ENCODE data around the gene GRK5. TPM values are rescaled to one million over a fixed set of nuclear protein-coding genes. Genes with fewer than 3 reads are reported as not detected.
A peak's percentile ranks its signal among the peaks of the same experiment; 100 is the strongest.

GRK5 gene
- total RNA-seq, 1 donor from 2014 or later, result 26.2 TPM

GRCh38 chr10:119316002-119316358, 108.6 kb downstream of the GRK5 start:
- no peak for DNase-seq

GRCh38 chr10:119316729-119317097, 109.3 kb downstream of the GRK5 start:
- peak; percentile 56 for DNase-seq

- DNase-seq, result no peak
These were observed 111.2 kb downstream of the GRK5 start for GRCh38 chr10:119318411-119319160.

GRCh38 chr10:119319161-119319919, 112.0 kb downstream of the GRK5 start:
- peak; percentile 37 for DNase-seq

- DNase-seq, result no peak
These were observed 112.5 kb downstream of the GRK5 start for GRCh38 chr10:119319920-119320258.

GRCh38 chr10:119320981-119321380, 113.6 kb downstream of the GRK5 start:
- DNase-seq, result no peak

GRCh38 chr10:119323085-119324016, 116.0 kb downstream of the GRK5 start:
- DNase-seq, result no peak

DNA sequence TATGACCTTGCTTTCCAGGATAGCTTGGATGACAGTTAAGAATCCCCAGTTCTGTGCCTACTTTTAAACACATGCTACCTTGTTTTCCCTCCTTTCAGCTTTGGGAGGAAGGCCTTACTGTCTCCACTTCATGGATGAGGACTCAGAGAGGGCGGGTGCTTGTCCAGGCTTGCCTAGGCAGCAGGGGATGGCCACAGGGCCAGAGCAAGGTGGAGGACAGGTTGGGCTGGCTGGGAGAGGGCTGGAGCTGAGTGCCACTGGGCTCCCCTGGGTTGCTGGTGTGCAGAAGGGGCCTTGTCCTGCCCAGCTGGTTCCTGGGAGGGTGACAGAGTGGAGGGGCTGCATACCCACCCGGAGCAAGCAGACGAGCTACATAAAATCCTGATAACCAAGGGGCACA, 117.8 kb downstream of the GRK5 start:
- no peak for DNase-seq

- DNase-seq, result no peak
These were observed 118.8 kb downstream of the GRK5 start for GRCh38 chr10:119326167-119326566.

GRCh38 chr10:119327096-119327745, 119.8 kb downstream of the GRK5 start:
- no peak for DNase-seq

DNA sequence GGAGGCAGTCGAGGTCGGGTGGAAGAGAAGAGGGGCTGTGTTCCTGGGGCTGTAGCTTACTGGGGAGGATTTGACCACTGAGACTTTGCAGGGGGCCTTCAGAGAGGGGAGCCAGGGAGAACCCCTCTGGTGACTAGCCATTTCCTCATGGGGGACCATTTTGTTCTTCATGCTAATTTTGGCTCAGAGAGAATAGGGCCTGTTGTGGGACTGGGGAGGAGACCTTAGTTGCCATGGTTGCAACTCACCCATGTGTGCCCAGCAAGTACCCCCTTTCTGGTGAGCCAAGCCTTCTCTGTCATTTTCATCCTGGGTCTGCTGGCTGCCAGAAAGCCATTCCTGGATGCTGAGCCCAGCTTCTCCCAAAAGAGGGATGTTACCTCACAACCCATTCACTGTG, 120.9 kb downstream of the GRK5 start:
- no peak for DNase-seq

- DNase-seq, result peak; percentile 65
These were observed 123.0 kb downstream of the GRK5 start for GRCh38 chr10:119330342-119330741.

GRCh38 chr10:119331061-119331460, 123.7 kb downstream of the GRK5 start:
- DNase-seq, result peak; percentile 62

GRCh38 chr10:119333146-119333792, 125.9 kb downstream of the GRK5 start:
- DNase-seq, result no peak

GRCh38 chr10:119335671-119336353, 128.4 kb downstream of the GRK5 start:
- DNase-seq, result peak; percentile 45

DNA sequence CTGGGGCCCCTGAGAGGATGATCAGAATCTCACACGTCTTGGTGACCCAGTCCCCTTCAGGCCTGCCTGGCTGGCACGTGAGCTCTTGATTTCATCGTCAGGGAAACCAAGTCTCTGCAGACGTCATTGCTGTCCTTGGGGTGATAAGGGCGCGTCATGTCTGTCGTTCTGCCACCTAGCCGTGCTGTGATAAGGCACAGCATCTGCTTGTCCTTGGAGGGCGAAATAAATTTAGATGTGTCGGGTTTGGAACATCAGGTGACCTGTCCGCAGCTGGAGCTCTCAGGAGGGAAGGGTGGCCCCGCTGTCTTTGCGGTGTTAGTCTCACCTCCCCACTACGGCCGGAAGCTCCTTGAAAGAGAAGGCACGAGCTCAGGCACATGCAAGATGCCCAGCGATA, 129.2 kb downstream of the GRK5 start:
- no peak for DNase-seq

- no peak for DNase-seq
These were observed 129.9 kb downstream of the GRK5 start for GRCh38 chr10:119337223-119337622.

GRCh38 chr10:119337796-119338432, 130.5 kb downstream of the GRK5 start:
- no peak for DNase-seq

DNA sequence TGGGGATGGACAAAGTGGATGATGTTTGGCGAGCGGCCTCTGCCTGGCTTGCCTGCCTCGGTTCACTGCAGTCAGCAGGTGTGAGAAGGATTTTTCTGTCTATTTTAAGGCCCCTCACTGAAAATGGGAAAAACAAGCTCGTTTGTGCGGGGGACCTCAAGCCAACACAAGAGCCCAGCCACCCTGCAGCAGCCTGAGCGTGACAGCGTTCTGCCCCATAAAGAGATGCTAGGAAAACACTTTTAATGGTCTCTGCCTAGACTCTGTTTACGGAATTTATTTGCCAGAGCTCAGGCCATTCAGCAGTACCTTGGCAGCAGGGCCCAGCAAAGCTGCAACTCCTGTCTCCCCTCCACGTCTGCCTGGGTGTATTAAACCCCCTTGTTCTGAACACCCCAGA, 131.7 kb downstream of the GRK5 start:
- DNase-seq, result no peak

- DNase-seq, result no peak
These were observed 133.6 kb downstream of the GRK5 start for GRCh38 chr10:119340893-119341458.

All from tongue (tissue), 2 donors.